Measurements from ENCODE around the gene ADRA1B. TPM values are rescaled to one million over a fixed set of nuclear protein-coding genes. Genes with fewer than 3 reads are reported as not detected.

ADRA1B gene
- total and polyA plus RNA-seq, 10 of the 15 experiments (the other 5 are each of a cell fraction or from before 2014, with no cell fraction given), result 0.04 TPM; not detected in 9

GRCh38 chr5:159945359-159945758 lies 29.1 kb downstream of the ADRA1B start:
- ATAC-seq, result no peak
- 14% methylated on average over 2 of the region's 2 CpGs for WGBS (ENCODE audit: insufficient coverage, insufficient replicate concordance, low lambda C conversion rate, missing lambda C conversion rate)

More at GRCh38 chr5:159945359-159945758, 29.1 kb downstream of the ADRA1B start:
- Histone ChIP-seq H2AFZ (ENCODE audit: control insufficient read depth, low read depth, low read length) (no peak overlapping the region), H3K27ac (ENCODE audit: control insufficient read depth, insufficient read depth) (no peak overlapping the region), H3K9me3 (replicated peaks; ENCODE audit: control insufficient read depth, insufficient read depth, low read length) (no peaks in the 10 kb centered on the region), H3K36me3 (ENCODE audit: control insufficient read depth in 2 of 2, insufficient read depth in 2 of 2, low read length in 1 of 2) (no peaks in the 10 kb centered on the region), H3K4me2 (ENCODE audit: control insufficient read depth, insufficient read depth) (no peak overlapping the region), H3K27me3 (replicated peaks in 1 of 2; ENCODE audit: control insufficient read depth in 2 of 2, insufficient read depth in 2 of 2, low read length in 1 of 2) (no peaks in the 10 kb centered on the region; a peak in 2 of 4 replicates), H3K9ac (ENCODE audit: control insufficient read depth, insufficient read depth, low read length) (no peak overlapping the region), H3K79me2 (ENCODE audit: control insufficient read depth, insufficient read depth, low read length) (no peaks in the 10 kb centered on the region), H3K4me1 (ENCODE audit: control insufficient read depth, insufficient read depth, low read length) (no peaks in the 10 kb centered on the region), H3K4me3 (no peak overlapping the region), H4K20me1 (ENCODE audit: control insufficient read depth, insufficient read depth) (no peaks in the 10 kb centered on the region)
- in situ Hi-C loops (cut with MboI) (no loop called here), intact Hi-C loops (cut with micrococcal nuclease; ENCODE audit: unreplicated experiment) (no loop called here)
- CTCF ChIA-PET, result no interaction called here
- BruUV-seq (replicated peaks), result no TSS peak
- SMC1A ChIA-PET (ENCODE audit: uncharacterized antibody, unreplicated experiment), result no interaction called here
- no peak for TF ChIP-seq CTCF (IDR thresholded peaks at IDR 0.05 in 2 of 3, conservative IDR thresholded peaks at IDR 0.05 in 1 of 3; ENCODE audit: control insufficient read depth in 2 of 3, extremely low read depth in 1 of 3, insufficient read depth in 1 of 3, low read depth in 3 of 3, low read length in 3 of 3)
- TF ChIP-seq ZNF622 (IDR thresholded peaks at IDR 0.05), result no peak
- no peak for TF ChIP-seq RELA (IDR thresholded peaks at IDR 0.05; ENCODE audit: borderline replicate concordance, partially characterized antibody)
- no peak for TF ChIP-seq KAT2A (conservative IDR thresholded peaks at IDR 0.05; ENCODE audit: control insufficient read depth, low read depth, low read length)
- TF ChIP-seq SPI1 (IDR thresholded peaks at IDR 0.05; ENCODE audit: borderline replicate concordance, insufficient read depth, low read depth, low read length), result no peak
- no peak for TF ChIP-seq RCOR1 (conservative IDR thresholded peaks at IDR 0.05; ENCODE audit: low read depth, low read length)
- TF ChIP-seq FOXK2 (IDR thresholded peaks at IDR 0.05), result no peak
- TF ChIP-seq MEF2B (IDR thresholded peaks at IDR 0.05; ENCODE audit: partially characterized antibody, poor library complexity, severe bottlenecking), result no peak
- TF ChIP-seq POLR2A (IDR thresholded peaks at IDR 0.05; ENCODE audit: low read depth, low read length), result no peak
- TF ChIP-seq HDAC6 (IDR thresholded peaks at IDR 0.05; ENCODE audit: unreplicated experiment), result no peak
- TF ChIP-seq E2F8 (IDR thresholded peaks at IDR 0.05; ENCODE audit: low read depth, partially characterized antibody), result no peak
- TF ChIP-seq RUNX3 (IDR thresholded peaks at IDR 0.05; ENCODE audit: low read length), result no peak
- no peak for TF ChIP-seq RBBP5 (conservative IDR thresholded peaks at IDR 0.05)
- TF ChIP-seq HDAC2 (IDR thresholded peaks at IDR 0.05), result no peak
- no peak for TF ChIP-seq POLR2AphosphoS2 (IDR thresholded peaks at IDR 0.05; ENCODE audit: low read depth, low read length)
- no peak for TF ChIP-seq NBN (IDR thresholded peaks at IDR 0.05)
- POLR2A ChIA-PET, result no interaction called here
- RAD21 ChIA-PET (ENCODE audit: unreplicated experiment), result no interaction called here
- FAIRE-seq (no peak), DNase-seq (ENCODE audit: low read depth, low spot score) (no peak)
